ENCODE data around the gene RGS7. TPM values are rescaled to one million over a fixed set of nuclear protein-coding genes. Genes with fewer than 3 reads are reported as not detected.
"Not testable (repeated sequence)": the region's sequence is repeated elsewhere in the genome, so short reads cannot be mapped to it uniquely, and the experiment has no call there.

RGS7 gene
- total RNA-seq, 1 donor: under 0.01 TPM

GRCh38 chr1:241270016-241270415 lies 87.0 kb downstream of the RGS7 start:
- H3K9me3 ChIP-seq (ENCODE audit: low read depth, low read length): peaks cover 8% of the 10 kb centered on the region
- no peaks in the 10 kb centered on the region for H3K4me1 ChIP-seq (ENCODE audit: insufficient read depth, low read length)
- no peak overlapping the region for H3K4me3 ChIP-seq (ENCODE audit: low read length)
- no peaks in the 10 kb centered on the region for H3K27me3 ChIP-seq (ENCODE audit: insufficient read depth, low read length)

- Histone ChIP-seq H3K4me1 (ENCODE audit: insufficient read depth, low read length) (no peaks in the 10 kb centered on the region), H3K4me3 (ENCODE audit: low read length) (no peak overlapping the region), H3K9me3 (ENCODE audit: low read depth, low read length) (peaks cover 8% of the 10 kb centered on the region), H3K27me3 (ENCODE audit: insufficient read depth, low read length) (no peaks in the 10 kb centered on the region)
Observed at GRCh38 chr1:241269116-241269515, 87.9 kb downstream of the RGS7 start.

GRCh38 chr1:241266121-241266520 lies 90.9 kb downstream of the RGS7 start:
- Histone ChIP-seq H3K27me3 (ENCODE audit: insufficient read depth, low read length) (no peaks in the 10 kb centered on the region), H3K4me3 (ENCODE audit: low read length) (no peak overlapping the region), H3K4me1 (ENCODE audit: insufficient read depth, low read length) (no peaks in the 10 kb centered on the region), H3K9me3 (ENCODE audit: low read depth, low read length) (no peaks in the 10 kb centered on the region)

- Histone ChIP-seq H3K4me3 (ENCODE audit: low read length) (no peak overlapping the region), H3K27me3 (ENCODE audit: insufficient read depth, low read length) (no peaks in the 10 kb centered on the region), H3K4me1 (ENCODE audit: insufficient read depth, low read length) (no peaks in the 10 kb centered on the region), H3K9me3 (ENCODE audit: low read depth, low read length) (no peaks in the 10 kb centered on the region)
Observed at GRCh38 chr1:241265428-241265827, 91.6 kb downstream of the RGS7 start.

GRCh38 chr1:241263346-241263745 lies 93.7 kb downstream of the RGS7 start:
- Histone ChIP-seq H3K4me3 (ENCODE audit: low read length) (no peak overlapping the region), H3K4me1 (ENCODE audit: insufficient read depth, low read length) (no peaks in the 10 kb centered on the region), H3K27me3 (ENCODE audit: insufficient read depth, low read length) (no peaks in the 10 kb centered on the region), H3K9me3 (ENCODE audit: low read depth, low read length) (no peaks in the 10 kb centered on the region)

- Histone ChIP-seq H3K9me3 (ENCODE audit: low read depth, low read length) (no peaks in the 10 kb centered on the region), H3K27me3 (ENCODE audit: insufficient read depth, low read length) (no peaks in the 10 kb centered on the region), H3K4me1 (ENCODE audit: insufficient read depth, low read length) (no peaks in the 10 kb centered on the region), H3K4me3 (ENCODE audit: low read length) (no peak overlapping the region)
Observed at GRCh38 chr1:241253471-241253870, 103.5 kb downstream of the RGS7 start.

GRCh38 chr1:241250465-241250864 lies 106.5 kb downstream of the RGS7 start:
- H3K4me3 ChIP-seq (ENCODE audit: low read length): no peak overlapping the region
- no peaks in the 10 kb centered on the region for H3K27me3 ChIP-seq (ENCODE audit: insufficient read depth, low read length)
- H3K4me1 ChIP-seq (ENCODE audit: insufficient read depth, low read length): no peaks in the 10 kb centered on the region
- H3K9me3 ChIP-seq (ENCODE audit: low read depth, low read length): no peaks in the 10 kb centered on the region

- Histone ChIP-seq H3K4me3 (ENCODE audit: low read length) (no peak overlapping the region), H3K4me1 (ENCODE audit: insufficient read depth, low read length) (no peaks in the 10 kb centered on the region), H3K9me3 (ENCODE audit: low read depth, low read length) (no peaks in the 10 kb centered on the region), H3K27me3 (ENCODE audit: insufficient read depth, low read length) (no peaks in the 10 kb centered on the region)
Observed at GRCh38 chr1:241240069-241240468, 116.9 kb downstream of the RGS7 start.

GRCh38 chr1:241237873-241238272 lies 119.1 kb downstream of the RGS7 start:
- Histone ChIP-seq H3K4me1 (ENCODE audit: insufficient read depth, low read length) (no peaks in the 10 kb centered on the region), H3K9me3 (ENCODE audit: low read depth, low read length) (no peaks in the 10 kb centered on the region), H3K27me3 (ENCODE audit: insufficient read depth, low read length) (no peaks in the 10 kb centered on the region), H3K4me3 (ENCODE audit: low read length) (no peak overlapping the region)

GRCh38 chr1:241235256-241235897 lies 121.6 kb downstream of the RGS7 start:
- H3K4me3 ChIP-seq (ENCODE audit: low read length): no peak overlapping the region
- no peaks in the 10 kb centered on the region for H3K4me1 ChIP-seq (ENCODE audit: insufficient read depth, low read length)
- no peaks in the 10 kb centered on the region for H3K9me3 ChIP-seq (ENCODE audit: low read depth, low read length)
- no peaks in the 10 kb centered on the region for H3K27me3 ChIP-seq (ENCODE audit: insufficient read depth, low read length)

- Histone ChIP-seq H3K27me3 (ENCODE audit: insufficient read depth, low read length) (no peaks in the 10 kb centered on the region), H3K9me3 (ENCODE audit: low read depth, low read length) (no peaks in the 10 kb centered on the region)
Observed at GRCh38 chr1:241229711-241230110, 127.3 kb downstream of the RGS7 start.

GRCh38 chr1:241229216-241229615 lies 127.8 kb downstream of the RGS7 start:
- no peaks in the 10 kb centered on the region for H3K9me3 ChIP-seq (ENCODE audit: low read depth, low read length)
- H3K4me1 ChIP-seq (ENCODE audit: insufficient read depth, low read length): no peaks in the 10 kb centered on the region
- H3K4me3 ChIP-seq (ENCODE audit: low read length): no peak overlapping the region
- H3K27me3 ChIP-seq (ENCODE audit: insufficient read depth, low read length): no peaks in the 10 kb centered on the region

More at GRCh38 chr1:241229711-241230110, 127.3 kb downstream of the RGS7 start:
- no peak overlapping the region for H3K4me3 ChIP-seq (ENCODE audit: low read length)
- H3K4me1 ChIP-seq (ENCODE audit: insufficient read depth, low read length): no peaks in the 10 kb centered on the region

GRCh38 chr1:241228339-241228738 lies 128.7 kb downstream of the RGS7 start:
- Histone ChIP-seq H3K4me3 (ENCODE audit: low read length) (no peak overlapping the region), H3K9me3 (ENCODE audit: low read depth, low read length) (no peaks in the 10 kb centered on the region), H3K27me3 (ENCODE audit: insufficient read depth, low read length) (no peaks in the 10 kb centered on the region), H3K4me1 (ENCODE audit: insufficient read depth, low read length) (no peaks in the 10 kb centered on the region)

GRCh38 chr1:241225741-241226140 lies 131.3 kb downstream of the RGS7 start:
- Histone ChIP-seq H3K4me3 (ENCODE audit: low read length) (no peak overlapping the region), H3K4me1 (ENCODE audit: insufficient read depth, low read length) (no peaks in the 10 kb centered on the region), H3K27me3 (ENCODE audit: insufficient read depth, low read length) (no peaks in the 10 kb centered on the region), H3K9me3 (ENCODE audit: low read depth, low read length) (no peaks in the 10 kb centered on the region)

GRCh38 chr1:241224189-241224588 lies 132.8 kb downstream of the RGS7 start:
- not testable (repeated sequence) for H3K4me3 ChIP-seq (ENCODE audit: low read length); H3K4me1 ChIP-seq (ENCODE audit: insufficient read depth, low read length); H3K27me3 ChIP-seq (ENCODE audit: insufficient read depth, low read length); H3K9me3 ChIP-seq (ENCODE audit: low read depth, low read length)

GRCh38 chr1:241222813-241223212 lies 134.2 kb downstream of the RGS7 start:
- not testable (repeated sequence) for H3K4me1 ChIP-seq (ENCODE audit: insufficient read depth, low read length); H3K9me3 ChIP-seq (ENCODE audit: low read depth, low read length); H3K27me3 ChIP-seq (ENCODE audit: insufficient read depth, low read length); H3K4me3 ChIP-seq (ENCODE audit: low read length)

Measured in mononuclear cell (primary cell).